ENCODE data around the gene PGPEP1. TPM values are rescaled to one million over a fixed set of nuclear protein-coding genes. Genes with fewer than 3 reads are reported as not detected.
"Not testable (repeated sequence)": the region's sequence is repeated elsewhere in the genome, so short reads cannot be mapped to it uniquely, and the experiment has no call there.

The PGPEP1 gene
- total and polyA plus RNA-seq, 4 donors = 13.0 to 41.6 (median 15.0) TPM

GRCh38 chr19:18362934-18363542, 22.6 kb downstream of the PGPEP1 start:
- WGBS, 2 donors = 95% methylated on average over 17 of the region's 17 CpGs

GRCh38 chr19:18363787-18364186, 23.4 kb downstream of the PGPEP1 start:
- Histone ChIP-seq H3K4me3 (no peak overlapping the region), H3K27ac (ENCODE audit: low read depth in 1 of 2, low read length in 1 of 2) (peak overlapping the region in 1 of 2 donors; percentile 10), H3K9me3 (ENCODE audit: control insufficient read depth in 4 of 4, insufficient read depth in 3 of 4, low read length in 3 of 4) (no peaks in the 10 kb centered on the region), H3K4me1 (ENCODE audit: control insufficient read depth in 5 of 5, insufficient read depth in 5 of 5, low read length in 5 of 5) (peaks cover 0 to 20% (median 8%) of the 10 kb centered on the region in 5 donors), H3K27me3 (ENCODE audit: control insufficient read depth in 3 of 3, insufficient read depth in 3 of 3, low read length in 2 of 3) (no peaks in the 10 kb centered on the region), H3K9ac (ENCODE audit: insufficient read depth in 1 of 2, low read length in 2 of 2) (no peak overlapping the region), H3K36me3 (ENCODE audit: control insufficient read depth in 4 of 4, insufficient read depth in 4 of 4, low read length in 4 of 4) (peaks cover 0 to 10% (median 3%) of the 10 kb centered on the region in 4 donors)
- no peak for TF ChIP-seq CTCF (IDR thresholded peaks at IDR 0.05; ENCODE audit: control extremely low read depth, extremely low read depth)
- DNase-seq (no peak), ATAC-seq (ENCODE audit: insufficient read depth, low FRiP score) (no peak)
- WGBS, 2 donors = 82 to 86% methylated on average over 6 of the region's 6 CpGs

More at GRCh38 chr19:18362934-18363542, 22.6 kb downstream of the PGPEP1 start:
- Histone ChIP-seq H3K27me3 (ENCODE audit: control insufficient read depth in 3 of 3, insufficient read depth in 3 of 3, low read length in 2 of 3) (no peaks in the 10 kb centered on the region), H3K4me3 (no peak overlapping the region), H3K4me1 (ENCODE audit: control insufficient read depth in 5 of 5, insufficient read depth in 5 of 5, low read length in 5 of 5) (peaks cover 0 to 17% (median 8%) of the 10 kb centered on the region in 5 donors), H3K36me3 (ENCODE audit: control insufficient read depth in 4 of 4, insufficient read depth in 4 of 4, low read length in 4 of 4) (peaks cover 0 to 11% (median 3%) of the 10 kb centered on the region in 4 donors), H3K9me3 (ENCODE audit: control insufficient read depth in 4 of 4, insufficient read depth in 3 of 4, low read length in 3 of 4) (no peaks in the 10 kb centered on the region), H3K27ac (ENCODE audit: low read depth in 1 of 2, low read length in 1 of 2) (no peak overlapping the region), H3K9ac (ENCODE audit: insufficient read depth in 1 of 2, low read length in 2 of 2) (no peak overlapping the region)
- DNase-seq (no peak), ATAC-seq (ENCODE audit: insufficient read depth, low FRiP score) (no peak)
- TF ChIP-seq CTCF (IDR thresholded peaks at IDR 0.05; ENCODE audit: control extremely low read depth, extremely low read depth) = no peak

GRCh38 chr19:18364277-18364825, 24.0 kb downstream of the PGPEP1 start:
- H3K27ac ChIP-seq (ENCODE audit: low read depth in 1 of 2, low read length in 1 of 2) = peak overlapping the region; percentile 58 to 96
- not testable (repeated sequence) for ATAC-seq (ENCODE audit: insufficient read depth, low FRiP score); H3K4me3 ChIP-seq

GRCh38 chr19:18364826-18365528, 24.6 kb downstream of the PGPEP1 start:
- H3K9me3 ChIP-seq (ENCODE audit: control insufficient read depth in 4 of 4, insufficient read depth in 3 of 4, low read length in 3 of 4) = no peaks in the 10 kb centered on the region
- WGBS, 2 donors = 2 to 14% methylated on average over 15 of the region's 15 CpGs
- no peak overlapping the region for H3K4me3 ChIP-seq
- ATAC-seq (ENCODE audit: insufficient read depth, low FRiP score) = peak; percentile 61
- peak overlapping the region in 1 of 2 donors; percentile 77 for H3K9ac ChIP-seq (ENCODE audit: insufficient read depth in 1 of 2, low read length in 2 of 2)
- no peaks in the 10 kb centered on the region for H3K27me3 ChIP-seq (ENCODE audit: control insufficient read depth in 3 of 3, insufficient read depth in 3 of 3, low read length in 2 of 3)
- H3K4me1 ChIP-seq (ENCODE audit: control insufficient read depth in 5 of 5, insufficient read depth in 5 of 5, low read length in 5 of 5) = peaks cover 0 to 23% (median 8%) of the 10 kb centered on the region in 5 donors
- DNase-seq = peak; percentile 91 to 98 (median 95)
- H3K36me3 ChIP-seq (ENCODE audit: control insufficient read depth in 4 of 4, insufficient read depth in 4 of 4, low read length in 4 of 4) = peaks cover 0 to 4% (median 1%) of the 10 kb centered on the region in 4 donors
- no peak for TF ChIP-seq CTCF (IDR thresholded peaks at IDR 0.05; ENCODE audit: control extremely low read depth, extremely low read depth)
- peak overlapping the region; percentile 58 to 96 for H3K27ac ChIP-seq (ENCODE audit: low read depth in 1 of 2, low read length in 1 of 2)

More at GRCh38 chr19:18364277-18364825, 24.0 kb downstream of the PGPEP1 start:
- not testable (repeated sequence) for H3K36me3 ChIP-seq (ENCODE audit: control insufficient read depth in 4 of 4, insufficient read depth in 4 of 4, low read length in 4 of 4); H3K27me3 ChIP-seq (ENCODE audit: control insufficient read depth in 3 of 3, insufficient read depth in 3 of 3, low read length in 2 of 3); H3K9me3 ChIP-seq (ENCODE audit: control insufficient read depth in 4 of 4, insufficient read depth in 3 of 4, low read length in 3 of 4)
- H3K9ac ChIP-seq (ENCODE audit: insufficient read depth in 1 of 2, low read length in 2 of 2) = peak overlapping the region in 1 of 2 donors; percentile 65
- peaks cover 0 to 23% (median 8%) of the 10 kb centered on the region in 5 donors for H3K4me1 ChIP-seq (ENCODE audit: control insufficient read depth in 5 of 5, insufficient read depth in 5 of 5, low read length in 5 of 5)
- 48 to 50% methylated on average over 11 of the region's 11 CpGs for WGBS, 2 donors
- peak in 2 of 3 donors; percentile 84 to 88 for DNase-seq

Data from lung (tissue), 12 donors.